Brain microvascular endothelial cell (primary cell): Measurements from ENCODE around the gene PABPC1L.

Source experiments
- DNase-seq: peaks from one replicate; pipeline ENCODE4 v3.0.0-alpha.2; 2020
- H3K27ac ChIP-seq: fragments of 250-450 bp; sonication (Bioruptor Pico); 2 replicates; pipeline ENCODE4 v1.5.1; 2020; ENCODE audit warnings: mild to moderate bottlenecking, moderate library complexity
- H3K27me3 ChIP-seq: fragments of 250-450 bp; sonication (Bioruptor Pico); replicated peaks from 2 replicates; pipeline ENCODE4 v1.5.1; 2020; ENCODE audit warnings: mild to moderate bottlenecking
- H3K36me3 ChIP-seq: fragments of 250-450 bp; sonication (Bioruptor Pico); replicated peaks from 2 replicates; pipeline ENCODE4 v1.5.1; 2020; ENCODE audit warnings: mild to moderate bottlenecking
- H3K4me3 ChIP-seq: 2 replicates; pipeline ENCODE4 v1.5.1; 2011; ENCODE audit warnings: low read depth, mild to moderate bottlenecking, control low read depth, low read length, moderate library complexity
- in situ Hi-C: cut with HindIII; loops from 2 replicates; pipeline ENCODE4 v1.10.0; 2017; ENCODE audit warnings: low sequenced_read_pairs, low pct_ligation_motif_present
- TF ChIP-seq, protein P1 (sequence below): IDR thresholded peaks from 2 replicates; pipeline ENCODE4 v1.5.1; 2011; ENCODE audit warnings: low read depth, mild to moderate bottlenecking, moderate library complexity, low read length, control low read depth, inconsistent platforms; ENCODE audit errors: missing control alignments

The PABPC1L gene

DNA sequence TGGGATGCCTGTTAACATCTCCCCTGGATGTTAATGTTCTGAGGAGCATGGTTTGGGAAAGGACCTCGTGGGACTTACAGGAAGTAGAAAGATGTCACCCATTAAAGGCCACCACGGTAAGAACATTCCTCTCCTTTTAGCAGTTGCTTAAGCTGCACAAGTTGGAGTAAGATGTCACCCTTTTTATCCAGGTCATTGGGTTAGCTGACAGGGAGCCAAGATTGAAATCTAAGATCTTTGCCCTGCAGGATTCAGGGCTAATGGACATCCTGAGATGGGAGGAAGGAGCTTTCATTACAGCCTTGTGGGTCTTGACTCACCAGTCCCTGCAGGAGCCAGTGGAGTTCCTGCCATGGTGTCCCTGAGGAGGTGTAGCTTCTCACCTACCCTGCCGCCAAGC lies 22.1 kb downstream of the PABPC1L start:
- TF ChIP-seq, protein P1, sequence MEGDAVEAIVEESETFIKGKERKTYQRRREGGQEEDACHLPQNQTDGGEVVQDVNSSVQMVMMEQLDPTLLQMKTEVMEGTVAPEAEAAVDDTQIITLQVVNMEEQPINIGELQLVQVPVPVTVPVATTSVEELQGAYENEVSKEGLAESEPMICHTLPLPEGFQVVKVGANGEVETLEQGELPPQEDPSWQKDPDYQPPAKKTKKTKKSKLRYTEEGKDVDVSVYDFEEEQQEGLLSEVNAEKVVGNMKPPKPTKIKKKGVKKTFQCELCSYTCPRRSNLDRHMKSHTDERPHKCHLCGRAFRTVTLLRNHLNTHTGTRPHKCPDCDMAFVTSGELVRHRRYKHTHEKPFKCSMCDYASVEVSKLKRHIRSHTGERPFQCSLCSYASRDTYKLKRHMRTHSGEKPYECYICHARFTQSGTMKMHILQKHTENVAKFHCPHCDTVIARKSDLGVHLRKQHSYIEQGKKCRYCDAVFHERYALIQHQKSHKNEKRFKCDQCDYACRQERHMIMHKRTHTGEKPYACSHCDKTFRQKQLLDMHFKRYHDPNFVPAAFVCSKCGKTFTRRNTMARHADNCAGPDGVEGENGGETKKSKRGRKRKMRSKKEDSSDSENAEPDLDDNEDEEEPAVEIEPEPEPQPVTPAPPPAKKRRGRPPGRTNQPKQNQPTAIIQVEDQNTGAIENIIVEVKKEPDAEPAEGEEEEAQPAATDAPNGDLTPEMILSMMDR, result no peak
- DNase-seq, result no peak
- H3K27ac ChIP-seq, result no peak overlapping the region
- peaks cover 17% of the 10 kb centered on the region for H3K36me3 ChIP-seq
- in situ Hi-C loops, result no loop called here
- no peaks in the 10 kb centered on the region for H3K27me3 ChIP-seq
- H3K4me3 ChIP-seq, result no peak overlapping the region

DNA sequence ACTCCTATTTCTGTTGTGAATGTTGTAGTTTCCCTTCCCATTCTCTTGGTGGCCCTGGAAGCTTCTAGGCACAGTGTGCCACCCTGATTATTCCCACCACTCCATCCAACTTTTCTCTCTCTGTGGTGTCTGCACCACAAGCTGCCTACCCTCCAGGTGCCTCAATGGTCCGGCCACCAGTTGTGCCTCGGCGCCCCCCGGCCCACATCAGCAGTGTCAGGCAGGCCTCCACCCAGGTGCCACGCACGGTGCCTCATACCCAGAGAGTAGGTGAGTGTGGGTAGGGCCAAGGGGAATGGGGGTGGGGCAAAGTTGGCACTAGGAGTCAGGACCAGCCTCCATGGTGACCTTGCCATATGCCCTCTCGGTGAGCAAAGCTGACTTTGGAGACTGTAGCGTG lies 23.1 kb downstream of the PABPC1L start:
- no peaks in the 10 kb centered on the region for H3K27me3 ChIP-seq
- no peak overlapping the region for H3K27ac ChIP-seq
- no peak for DNase-seq
- in situ Hi-C loops, result no loop called here
- H3K36me3 ChIP-seq, result peaks cover 23% of the 10 kb centered on the region
- no peak overlapping the region for H3K4me3 ChIP-seq
- TF ChIP-seq, protein P1, result no peak

DNA sequence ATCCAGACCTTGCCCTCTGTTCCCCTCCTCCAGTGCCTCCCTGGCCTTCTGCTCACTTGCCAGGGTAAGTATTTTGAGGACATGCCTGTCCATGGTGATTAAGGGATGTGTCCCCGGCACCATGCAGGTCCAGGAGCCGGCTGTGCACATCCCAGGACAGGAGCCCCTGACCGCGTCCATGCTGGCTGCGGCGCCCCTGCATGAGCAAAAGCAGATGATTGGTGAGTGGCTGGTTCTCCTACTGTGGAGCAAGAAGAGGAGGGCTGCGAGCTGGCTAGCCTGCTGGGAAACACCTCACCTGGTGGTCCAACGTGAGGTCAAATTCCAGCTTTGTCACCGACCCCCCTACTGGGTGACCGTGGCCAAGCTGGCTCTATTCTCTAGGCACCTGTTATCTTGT lies 26.6 kb downstream of the PABPC1L start:
- no peak for DNase-seq
- no peak overlapping the region for H3K4me3 ChIP-seq
- TF ChIP-seq, protein P1, result no peak
- H3K27me3 ChIP-seq, result no peaks in the 10 kb centered on the region
- in situ Hi-C loops, result no loop called here
- H3K27ac ChIP-seq, result no peak overlapping the region
- peaks cover 36% of the 10 kb centered on the region for H3K36me3 ChIP-seq

GRCh38 chr20:44938637-44939036 lies 28.8 kb downstream of the PABPC1L start:
- Histone ChIP-seq H3K27ac (no peak overlapping the region), H3K27me3 (no peaks in the 10 kb centered on the region), H3K36me3 (peaks cover 46% of the 10 kb centered on the region), H3K4me3 (no peak overlapping the region)
- TF ChIP-seq, protein P1, result no peak
- in situ Hi-C loops, result no loop called here
- DNase-seq, result no peak

GRCh38 chr20:44941120-44941691 lies 31.3 kb downstream of the PABPC1L start:
- Histone ChIP-seq H3K4me3 (no peak overlapping the region), H3K36me3 (peaks cover 55% of the 10 kb centered on the region), H3K27me3 (no peaks in the 10 kb centered on the region), H3K27ac (no peak overlapping the region)
- TF ChIP-seq, protein P1, result no peak
- DNase-seq, result no peak
- in situ Hi-C loops, result no loop called here
